Measurements from ENCODE around the gene HPSE2.

HPSE2 gene

DNA sequence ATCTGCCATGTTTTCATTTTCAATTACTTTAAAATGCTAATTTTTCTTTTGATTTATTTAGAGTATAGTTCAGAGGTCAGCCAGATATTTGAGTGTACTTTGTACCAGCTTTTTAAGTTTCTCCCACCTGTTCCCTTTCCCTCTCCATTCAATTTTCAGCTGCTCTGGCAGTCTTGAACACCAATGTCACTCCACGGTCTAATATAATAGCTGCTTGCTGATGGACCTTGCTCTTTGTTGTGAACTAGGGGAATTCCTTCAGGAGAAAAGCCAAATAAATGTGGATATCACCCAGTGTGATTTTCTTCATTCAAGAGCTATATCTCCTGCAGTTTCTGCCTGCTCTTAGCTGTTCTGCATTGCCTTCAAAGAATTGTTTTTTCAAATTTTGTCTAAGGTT lies 785.0 kb downstream of the HPSE2 start:
- no peak overlapping the region for H3K18ac ChIP-seq (ENCODE audit: low read length)
- no peaks in the 10 kb centered on the region for H3K27me3 ChIP-seq (ENCODE audit: insufficient read depth, low read length, poor library complexity)
- no peak overlapping the region for H3K4ac ChIP-seq (ENCODE audit: low read depth, low read length)
- no peaks in the 10 kb centered on the region for H3K36me3 ChIP-seq (ENCODE audit: control insufficient read depth, insufficient read depth, low read length)
- no peak overlapping the region for H3K4me3 ChIP-seq (ENCODE audit: low read length)
- H2BK15ac ChIP-seq (replicated peaks; ENCODE audit: low read depth) = no peak overlapping the region
- H3K23ac ChIP-seq (ENCODE audit: low read length) = no peak overlapping the region
- no peak overlapping the region for H4K8ac ChIP-seq (ENCODE audit: low read depth, low read length)
- H3K56ac ChIP-seq (ENCODE audit: low read length) = no peak overlapping the region
- no peak overlapping the region for H3K9ac ChIP-seq (ENCODE audit: low read length)
- no peaks in the 10 kb centered on the region for H3K4me1 ChIP-seq (ENCODE audit: control insufficient read depth, low read depth, low read length)
- peaks cover 2% of the 10 kb centered on the region for H3K79me1 ChIP-seq (ENCODE audit: low read length)
- whole genome bisulfite sequencing (ENCODE audit: extremely low coverage, insufficient coverage, low lambda C conversion rate) = no CpG with 5 or more reads among the region's 1 CpG
- no peak for DNase-seq
- H2BK120ac ChIP-seq (ENCODE audit: low read depth, low read length) = no peak overlapping the region
- no peak overlapping the region for H2BK5ac ChIP-seq (ENCODE audit: low read length)
- no peak overlapping the region for H4K5ac ChIP-seq (ENCODE audit: low read length)
- no peaks in the 10 kb centered on the region for H3K79me2 ChIP-seq (ENCODE audit: control insufficient read depth, insufficient read depth, low read length)
- no peak overlapping the region for H2AK5ac ChIP-seq (ENCODE audit: low read length)
- H3K4me2 ChIP-seq (ENCODE audit: low read length) = no peak overlapping the region
- H3K27ac ChIP-seq (ENCODE audit: low read depth, low read length) = no peak overlapping the region

DNA sequence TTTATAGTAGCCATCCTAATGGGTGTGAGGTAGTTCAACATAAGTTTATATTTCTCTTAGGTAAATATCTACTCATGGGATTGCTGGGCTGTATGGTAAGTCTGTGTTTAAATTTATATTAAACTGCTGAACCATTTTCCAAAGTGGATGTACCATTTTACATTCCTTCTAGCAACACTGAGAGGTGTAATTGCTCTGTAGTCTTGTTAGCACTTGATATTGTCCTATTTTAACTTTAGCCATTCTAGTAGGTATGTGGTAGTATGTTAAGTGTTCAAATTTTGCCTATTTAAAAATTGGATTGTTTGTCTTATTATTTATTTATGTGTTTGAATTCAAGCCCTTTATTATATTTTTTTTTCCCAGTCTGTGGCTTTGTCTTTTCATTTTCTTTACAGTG lies 786.4 kb downstream of the HPSE2 start:
- no peak overlapping the region for H3K27ac ChIP-seq (ENCODE audit: low read depth, low read length)
- no peaks in the 10 kb centered on the region for H3K36me3 ChIP-seq (ENCODE audit: control insufficient read depth, insufficient read depth, low read length)
- H2BK120ac ChIP-seq (ENCODE audit: low read depth, low read length) = no peak overlapping the region
- no peak overlapping the region for H3K4me3 ChIP-seq (ENCODE audit: low read length)
- H2AK5ac ChIP-seq (ENCODE audit: low read length) = no peak overlapping the region
- H3K4me2 ChIP-seq (ENCODE audit: low read length) = no peak overlapping the region
- no peak overlapping the region for H3K9ac ChIP-seq (ENCODE audit: low read length)
- H4K5ac ChIP-seq (ENCODE audit: low read length) = no peak overlapping the region
- peaks cover 1% of the 10 kb centered on the region for H3K79me2 ChIP-seq (ENCODE audit: control insufficient read depth, insufficient read depth, low read length)
- no peak overlapping the region for H4K8ac ChIP-seq (ENCODE audit: low read depth, low read length)
- no peak overlapping the region for H3K4ac ChIP-seq (ENCODE audit: low read depth, low read length)
- peaks cover 7% of the 10 kb centered on the region for H3K79me1 ChIP-seq (ENCODE audit: low read length)
- no peak overlapping the region for H3K23ac ChIP-seq (ENCODE audit: low read length)
- H3K4me1 ChIP-seq (ENCODE audit: control insufficient read depth, low read depth, low read length) = no peaks in the 10 kb centered on the region
- DNase-seq = no peak
- H3K18ac ChIP-seq (ENCODE audit: low read length) = no peak overlapping the region
- H3K27me3 ChIP-seq (ENCODE audit: insufficient read depth, low read length, poor library complexity) = no peaks in the 10 kb centered on the region
- no peak overlapping the region for H2BK15ac ChIP-seq (replicated peaks; ENCODE audit: low read depth)
- no peak overlapping the region for H3K56ac ChIP-seq (ENCODE audit: low read length)
- no peak overlapping the region for H2BK5ac ChIP-seq (ENCODE audit: low read length)

DNA sequence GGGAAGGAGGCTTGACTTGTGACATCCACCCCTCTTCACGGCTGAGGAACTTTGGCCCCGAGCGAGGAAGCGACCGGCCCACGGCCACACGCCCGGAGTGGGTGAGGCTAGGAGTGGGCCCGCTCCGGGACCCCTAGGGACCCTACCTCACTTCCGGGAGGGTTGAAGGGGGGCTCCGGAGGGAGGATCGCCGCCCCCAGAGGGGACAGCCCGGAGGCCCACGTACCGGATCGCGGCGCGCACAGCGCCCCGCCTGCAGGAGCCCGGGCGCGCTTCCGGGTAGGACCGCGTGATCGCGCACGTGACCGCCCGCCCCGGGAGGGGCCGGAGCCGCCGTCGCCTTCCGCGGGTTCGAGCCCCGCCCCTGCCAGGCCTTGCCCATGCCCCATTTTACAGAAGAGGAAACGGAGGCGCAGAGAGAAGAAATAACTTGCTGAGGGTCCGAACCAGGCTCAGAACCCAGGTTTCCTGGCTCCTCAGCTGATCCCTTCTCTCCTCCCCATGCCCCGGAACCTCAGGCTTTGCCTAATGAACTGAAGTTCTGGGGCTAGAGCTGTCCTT lies 788.9 kb downstream of the HPSE2 start, which contains the start of gene HPS1:
Gene HPS1 (minus strand): TSS at position 275 of the 561 bp plus-strand sequence. CDS start 3,695 bp downstream, outside the sequence.
- H3K4me1 ChIP-seq (ENCODE audit: control insufficient read depth, low read depth, low read length) = no peaks in the 10 kb centered on the region
- no peak within 1 kb of the TSS for H4K5ac ChIP-seq (ENCODE audit: low read length)
- no CpG with 5 or more reads among the region's 47 CpGs for WGBS (ENCODE audit: extremely low coverage, insufficient coverage, low lambda C conversion rate)
- H3K36me3 ChIP-seq (ENCODE audit: control insufficient read depth, insufficient read depth, low read length) = no peaks in the 10 kb centered on the region
- peaks cover 1% of the 10 kb centered on the region for H3K79me2 ChIP-seq (ENCODE audit: control insufficient read depth, insufficient read depth, low read length)
- peaks cover 7% of the 10 kb centered on the region for H3K79me1 ChIP-seq (ENCODE audit: low read length)
- peak within 1 kb of the TSS; percentile 91 for H3K18ac ChIP-seq (ENCODE audit: low read length)
- peak within 1 kb of the TSS; percentile 73 for H3K23ac ChIP-seq (ENCODE audit: low read length)
- H3K9ac ChIP-seq (ENCODE audit: low read length) = peak within 1 kb of the TSS; percentile 82
- H3K56ac ChIP-seq (ENCODE audit: low read length) = peak within 1 kb of the TSS; percentile 93
- H3K4me2 ChIP-seq (ENCODE audit: low read length) = peak within 1 kb of the TSS; percentile 69
- H2BK5ac ChIP-seq (ENCODE audit: low read length) = no peak within 1 kb of the TSS
- no peak within 1 kb of the TSS for H4K8ac ChIP-seq (ENCODE audit: low read depth, low read length)
- no peaks in the 10 kb centered on the region for H3K27me3 ChIP-seq (ENCODE audit: insufficient read depth, low read length, poor library complexity)
- DNase-seq = peak; percentile 70
- H3K4me3 ChIP-seq (ENCODE audit: low read length) = peak within 1 kb of the TSS; percentile 73
- no peak within 1 kb of the TSS for H2AK5ac ChIP-seq (ENCODE audit: low read length)
- H2BK15ac ChIP-seq (replicated peaks; ENCODE audit: low read depth) = no peak within 1 kb of the TSS
- H3K27ac ChIP-seq (ENCODE audit: low read depth, low read length) = no peak within 1 kb of the TSS
- no peak within 1 kb of the TSS for H2BK120ac ChIP-seq (ENCODE audit: low read depth, low read length)
- peak within 1 kb of the TSS; percentile 64 for H3K4ac ChIP-seq (ENCODE audit: low read depth, low read length)

DNA sequence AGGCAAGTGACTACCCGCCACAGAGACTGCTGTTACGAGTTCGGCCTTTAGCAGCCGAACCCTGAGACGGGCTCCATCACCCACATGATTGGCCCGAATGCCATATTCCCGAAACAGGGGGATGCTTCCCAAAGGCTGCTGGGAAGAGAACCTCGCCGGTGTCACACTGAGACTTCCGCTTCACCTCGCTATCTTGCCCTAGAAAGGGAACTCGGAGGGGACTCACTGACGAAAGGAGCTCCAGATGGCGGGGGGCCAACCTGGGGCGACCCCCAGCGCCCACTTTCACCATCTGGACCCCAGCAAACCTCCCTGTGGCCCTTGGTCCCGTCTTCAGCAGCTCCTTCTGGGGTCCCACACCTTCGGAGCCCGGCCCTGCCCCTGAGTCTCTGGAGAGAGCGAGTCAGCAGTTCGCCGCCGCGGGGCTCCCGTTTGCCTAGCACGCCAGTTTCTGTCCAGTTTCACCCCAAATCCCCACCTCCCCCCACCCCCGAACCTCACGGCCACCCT lies 789.4 kb downstream of the HPSE2 start:
- Histone ChIP-seq H2BK5ac (ENCODE audit: low read length) (no peak overlapping the region), H3K36me3 (ENCODE audit: control insufficient read depth, insufficient read depth, low read length) (no peaks in the 10 kb centered on the region), H3K18ac (ENCODE audit: low read length) (peak overlapping the region; percentile 91), H3K4me3 (ENCODE audit: low read length) (peak overlapping the region; percentile 73), H3K4ac (ENCODE audit: low read depth, low read length) (peak overlapping the region; percentile 64), H2AK5ac (ENCODE audit: low read length) (no peak overlapping the region), H3K27me3 (ENCODE audit: insufficient read depth, low read length, poor library complexity) (no peaks in the 10 kb centered on the region), H3K56ac (ENCODE audit: low read length) (peak overlapping the region; percentile 93), H3K9ac (ENCODE audit: low read length) (peak overlapping the region; percentile 82), H4K8ac (ENCODE audit: low read depth, low read length) (no peak overlapping the region), H3K79me2 (ENCODE audit: control insufficient read depth, insufficient read depth, low read length) (peaks cover 1% of the 10 kb centered on the region), H3K4me2 (ENCODE audit: low read length) (peak overlapping the region; percentile 69), H3K23ac (ENCODE audit: low read length) (peak overlapping the region; percentile 73), H3K27ac (ENCODE audit: low read depth, low read length) (no peak overlapping the region), H3K4me1 (ENCODE audit: control insufficient read depth, low read depth, low read length) (no peaks in the 10 kb centered on the region), H4K5ac (ENCODE audit: low read length) (no peak overlapping the region), H2BK15ac (replicated peaks; ENCODE audit: low read depth) (no peak overlapping the region), H3K79me1 (ENCODE audit: low read length) (peaks cover 7% of the 10 kb centered on the region), H2BK120ac (ENCODE audit: low read depth, low read length) (no peak overlapping the region)
- DNase-seq = peak; percentile 54
- no CpG with 5 or more reads among the region's 28 CpGs for WGBS (ENCODE audit: extremely low coverage, insufficient coverage, low lambda C conversion rate)

DNA sequence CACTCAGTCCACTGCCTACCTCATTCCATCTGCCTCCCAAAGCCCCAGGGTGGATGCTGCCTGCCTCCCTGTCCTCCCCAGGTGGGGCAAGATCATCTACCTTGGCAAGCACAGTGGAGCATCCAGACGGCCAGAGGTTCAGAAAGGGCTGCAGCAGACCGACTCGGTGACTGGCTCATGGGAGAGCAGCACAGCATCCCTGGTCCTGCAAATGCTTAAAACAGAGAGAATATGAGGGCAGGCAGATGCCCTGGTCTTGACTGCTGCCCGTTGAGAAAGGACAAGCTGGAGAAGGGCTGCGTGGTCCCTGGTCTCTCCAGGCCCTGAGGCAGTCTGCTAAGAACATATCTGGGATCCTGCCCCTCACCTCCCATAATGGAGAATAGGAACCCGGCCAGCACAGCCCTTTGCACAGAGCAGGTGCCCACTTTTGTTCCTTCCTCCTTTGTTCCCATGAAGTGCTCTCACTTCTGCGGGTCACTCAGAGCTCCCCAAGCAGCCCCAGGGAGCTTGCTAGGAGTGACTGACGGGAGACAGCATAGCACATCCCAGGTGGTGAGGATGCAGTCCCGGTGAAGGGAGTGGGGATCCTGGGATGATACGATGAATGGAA lies 790.3 kb downstream of the HPSE2 start:
- no peak overlapping the region for H3K4me2 ChIP-seq (ENCODE audit: low read length)
- H4K8ac ChIP-seq (ENCODE audit: low read depth, low read length) = no peak overlapping the region
- H3K27ac ChIP-seq (ENCODE audit: low read depth, low read length) = no peak overlapping the region
- H3K18ac ChIP-seq (ENCODE audit: low read length) = no peak overlapping the region
- peaks cover 7% of the 10 kb centered on the region for H3K79me1 ChIP-seq (ENCODE audit: low read length)
- no peak overlapping the region for H2AK5ac ChIP-seq (ENCODE audit: low read length)
- no peak overlapping the region for H2BK15ac ChIP-seq (replicated peaks; ENCODE audit: low read depth)
- H3K56ac ChIP-seq (ENCODE audit: low read length) = peak overlapping the region; percentile 69
- H3K4ac ChIP-seq (ENCODE audit: low read depth, low read length) = no peak overlapping the region
- H3K23ac ChIP-seq (ENCODE audit: low read length) = no peak overlapping the region
- no peak overlapping the region for H4K5ac ChIP-seq (ENCODE audit: low read length)
- H3K27me3 ChIP-seq (ENCODE audit: insufficient read depth, low read length, poor library complexity) = no peaks in the 10 kb centered on the region
- DNase-seq = no peak
- no peak overlapping the region for H3K4me3 ChIP-seq (ENCODE audit: low read length)
- no peak overlapping the region for H2BK5ac ChIP-seq (ENCODE audit: low read length)
- WGBS (ENCODE audit: extremely low coverage, insufficient coverage, low lambda C conversion rate) = no CpG with 5 or more reads among the region's 10 CpGs
- H2BK120ac ChIP-seq (ENCODE audit: low read depth, low read length) = no peak overlapping the region
- peak overlapping the region; percentile 14 for H3K9ac ChIP-seq (ENCODE audit: low read length)
- H3K79me2 ChIP-seq (ENCODE audit: control insufficient read depth, insufficient read depth, low read length) = peaks cover 1% of the 10 kb centered on the region
- no peaks in the 10 kb centered on the region for H3K36me3 ChIP-seq (ENCODE audit: control insufficient read depth, insufficient read depth, low read length)
- no peaks in the 10 kb centered on the region for H3K4me1 ChIP-seq (ENCODE audit: control insufficient read depth, low read depth, low read length)

Data from mesendoderm (in vitro differentiated cells).